ENCODE results near the gene VSX2. TPM values are rescaled to one million over a fixed set of nuclear protein-coding genes. Genes with fewer than 3 reads are reported as not detected.

The VSX2 gene
- not detected in 2 replicates for total RNA-seq

DNA sequence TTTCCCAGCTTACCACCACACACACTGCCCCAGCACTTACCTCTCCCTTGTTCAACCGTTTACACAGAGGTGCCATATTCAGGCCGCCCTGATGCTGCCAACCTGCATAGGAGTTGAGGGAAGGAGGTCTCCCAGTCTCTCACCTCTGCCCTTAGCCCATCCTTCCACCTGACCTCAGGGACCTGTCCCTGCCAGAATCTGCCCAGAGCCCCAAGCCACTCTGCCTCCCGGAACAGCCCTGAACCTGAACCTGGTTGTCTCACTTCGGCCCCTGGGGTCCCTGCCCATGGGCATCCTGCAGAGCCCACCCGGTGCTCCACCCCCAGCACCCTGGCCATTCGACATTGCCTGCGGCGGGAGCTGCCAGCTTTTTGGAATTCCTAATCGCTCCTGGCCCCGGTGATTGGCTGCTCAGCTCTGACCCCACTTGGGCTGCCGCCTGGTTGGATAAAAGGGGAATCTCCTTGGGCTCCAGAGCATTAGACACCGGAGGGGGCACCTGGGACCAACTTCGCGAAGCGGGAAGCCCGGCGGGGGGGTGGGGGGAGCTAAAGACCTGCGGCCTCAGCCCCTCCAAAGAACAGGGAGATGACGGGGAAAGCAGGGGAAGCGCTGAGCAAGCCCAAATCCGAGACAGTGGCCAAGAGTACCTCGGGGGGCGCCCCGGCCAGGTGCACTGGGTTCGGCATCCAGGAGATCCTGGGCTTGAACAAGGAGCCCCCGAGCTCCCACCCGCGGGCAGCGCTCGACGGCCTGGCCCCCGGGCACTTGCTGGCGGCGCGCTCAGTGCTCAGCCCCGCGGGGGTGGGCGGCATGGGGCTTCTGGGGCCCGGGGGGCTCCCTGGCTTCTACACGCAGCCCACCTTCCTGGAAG lies at the start of gene VSX2:
Gene VSX2, plus strand, starts transcription at position 476 of the 874 bp plus-strand sequence. Its CDS starts 113 bp downstream, at position 589.

GRCh38 chr14:74302634-74303569 lies 63.7 kb downstream of the VSX2 start, which contains the start of gene ABCD4:
ABCD4 (minus strand) TSS chr14:74302934; CDS start chr14:74302912, 22 bp downstream.

Other genes with a start within 250 kb of the VSX2 start
- 18.7 and 19.0 TPM in 2 replicates for gene ENTPD5, start 220.2 kb upstream of the VSX2 start, total RNA-seq
- 6.9 and 11.3 TPM in 2 replicates for gene BBOF1, start 220.1 kb upstream of the VSX2 start, total RNA-seq
- 17.4 and 45.4 TPM in 2 replicates for gene ALDH6A1, start 155.0 kb upstream of the VSX2 start, total RNA-seq
- 7.8 and 9.2 TPM in 2 replicates for gene LIN52, start 154.5 kb upstream of the VSX2 start, total RNA-seq
- gene ABCD4, start 63.5 kb downstream of the VSX2 start, total RNA-seq, result 22.6 and 24.7 TPM in 2 replicates
- gene VRTN, start 109.0 kb downstream of the VSX2 start, total RNA-seq, result not detected in 2 replicates
- gene SYNDIG1L, start 186.8 kb downstream of the VSX2 start, total RNA-seq, result not detected in 2 replicates

Measured in smooth muscle cell of the umbilical artery (primary cell).